ENCODE measurements around the gene C19orf81. TPM values are rescaled to one million over a fixed set of nuclear protein-coding genes. Genes with fewer than 3 reads are reported as not detected.

The C19orf81 gene
- total RNA-seq, 1 donor from 2014 or later = not detected

DNA sequence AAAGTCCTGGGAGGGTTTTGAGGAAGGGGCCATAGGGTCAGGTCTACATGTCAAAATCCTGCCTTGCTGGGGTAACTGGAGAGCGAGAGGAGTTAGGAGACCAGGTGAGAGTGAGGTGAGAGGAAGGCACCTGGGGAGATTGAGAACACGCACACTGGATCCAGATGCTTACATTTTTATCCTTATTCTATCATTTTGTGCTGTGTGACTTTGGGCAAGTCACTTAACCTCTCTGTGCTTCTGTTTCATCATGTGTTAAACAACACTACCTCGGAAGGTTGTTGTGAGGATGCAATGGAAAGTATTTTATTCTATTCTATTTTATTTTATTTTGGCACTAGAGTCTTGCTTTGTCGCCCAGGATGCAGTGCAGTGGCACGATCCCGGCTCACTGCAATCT, 3.5 kb downstream of the C19orf81 start:
- peaks cover 1% of the 10 kb centered on the region for H3K4me1 ChIP-seq (ENCODE audit: insufficient read depth, low read length)
- TF ChIP-seq, protein P1, sequence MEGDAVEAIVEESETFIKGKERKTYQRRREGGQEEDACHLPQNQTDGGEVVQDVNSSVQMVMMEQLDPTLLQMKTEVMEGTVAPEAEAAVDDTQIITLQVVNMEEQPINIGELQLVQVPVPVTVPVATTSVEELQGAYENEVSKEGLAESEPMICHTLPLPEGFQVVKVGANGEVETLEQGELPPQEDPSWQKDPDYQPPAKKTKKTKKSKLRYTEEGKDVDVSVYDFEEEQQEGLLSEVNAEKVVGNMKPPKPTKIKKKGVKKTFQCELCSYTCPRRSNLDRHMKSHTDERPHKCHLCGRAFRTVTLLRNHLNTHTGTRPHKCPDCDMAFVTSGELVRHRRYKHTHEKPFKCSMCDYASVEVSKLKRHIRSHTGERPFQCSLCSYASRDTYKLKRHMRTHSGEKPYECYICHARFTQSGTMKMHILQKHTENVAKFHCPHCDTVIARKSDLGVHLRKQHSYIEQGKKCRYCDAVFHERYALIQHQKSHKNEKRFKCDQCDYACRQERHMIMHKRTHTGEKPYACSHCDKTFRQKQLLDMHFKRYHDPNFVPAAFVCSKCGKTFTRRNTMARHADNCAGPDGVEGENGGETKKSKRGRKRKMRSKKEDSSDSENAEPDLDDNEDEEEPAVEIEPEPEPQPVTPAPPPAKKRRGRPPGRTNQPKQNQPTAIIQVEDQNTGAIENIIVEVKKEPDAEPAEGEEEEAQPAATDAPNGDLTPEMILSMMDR (IDR thresholded peaks at IDR 0.05; ENCODE audit: insufficient read depth, low read depth, low read length) = no peak
- TF ChIP-seq EZH2 (IDR thresholded peaks at IDR 0.05; ENCODE audit: insufficient read depth, low read length) = no peak
- H3K36me3 Mint-ChIP-seq (ENCODE audit: low read depth, unreplicated experiment) = no peaks in the 10 kb centered on the region
- no peak overlapping the region for H3K27ac ChIP-seq (ENCODE audit: low read depth, low read length)
- no peak overlapping the region for H3K4me3 ChIP-seq (ENCODE audit: insufficient read depth, low read depth, low read length)
- no peaks in the 10 kb centered on the region for H4K20me1 ChIP-seq (ENCODE audit: insufficient read depth, low read length)
- no peaks in the 10 kb centered on the region for H3K4me1 Mint-ChIP-seq (ENCODE audit: low read depth, unreplicated experiment)
- no peaks in the 10 kb centered on the region for H3K79me2 ChIP-seq (ENCODE audit: insufficient read depth, low read length)
- no peaks in the 10 kb centered on the region for H3K9me3 ChIP-seq (ENCODE audit: insufficient read depth, low read depth, low read length)
- no peak overlapping the region for H3K27ac Mint-ChIP-seq (ENCODE audit: unreplicated experiment)
- peaks cover 31% of the 10 kb centered on the region for H3K9me3 Mint-ChIP-seq (ENCODE audit: unreplicated experiment)
- H3K36me3 ChIP-seq (ENCODE audit: insufficient read depth, low read length) = no peaks in the 10 kb centered on the region
- no peaks in the 10 kb centered on the region for H3K27me3 ChIP-seq (ENCODE audit: insufficient read depth, low read length)
- no peaks in the 10 kb centered on the region for H3K27me3 Mint-ChIP-seq (ENCODE audit: low read depth, unreplicated experiment)
- H3K9ac ChIP-seq (ENCODE audit: low read length) = no peak overlapping the region
- no peak overlapping the region for H3K4me3 Mint-ChIP-seq (ENCODE audit: unreplicated experiment)
- FAIRE-seq (no peak), DNase-seq (ENCODE audit: low read depth) (no peak)
- no peak overlapping the region for H3K4me2 ChIP-seq (ENCODE audit: low read length)
- H2AFZ ChIP-seq (ENCODE audit: low read depth, low read length) = no peak overlapping the region

DNA sequence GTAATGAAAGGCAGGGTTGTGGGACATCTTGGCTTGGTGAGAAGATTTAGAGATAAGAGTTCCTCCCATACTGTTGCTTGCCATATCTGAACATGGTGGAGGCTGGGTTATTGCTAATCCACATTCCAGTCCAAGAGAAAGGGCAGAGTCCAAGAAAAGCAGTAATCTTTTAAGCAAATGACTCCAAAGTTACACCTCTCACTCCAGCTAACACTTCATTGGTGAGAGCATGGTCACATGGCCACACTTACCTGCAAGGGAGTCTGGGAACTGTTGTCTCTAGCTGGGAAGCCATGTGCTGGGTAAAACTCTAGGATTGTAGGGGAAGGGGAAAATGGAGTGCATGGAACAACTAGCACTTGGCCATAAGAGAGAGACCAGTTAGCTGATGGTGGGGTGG, 5.6 kb downstream of the C19orf81 start:
- H3K9me3 ChIP-seq (ENCODE audit: insufficient read depth, low read depth, low read length) = no peaks in the 10 kb centered on the region
- H3K27me3 ChIP-seq (ENCODE audit: insufficient read depth, low read length) = no peaks in the 10 kb centered on the region
- Mint-ChIP-seq H3K4me1 (ENCODE audit: low read depth, unreplicated experiment) (no peaks in the 10 kb centered on the region), H3K27ac (ENCODE audit: unreplicated experiment) (no peak overlapping the region), H3K4me3 (ENCODE audit: unreplicated experiment) (no peak overlapping the region), H3K27me3 (ENCODE audit: low read depth, unreplicated experiment) (no peaks in the 10 kb centered on the region), H3K36me3 (ENCODE audit: low read depth, unreplicated experiment) (no peaks in the 10 kb centered on the region), H3K9me3 (ENCODE audit: unreplicated experiment) (peaks cover 26% of the 10 kb centered on the region)
- H3K36me3 ChIP-seq (ENCODE audit: insufficient read depth, low read length) = no peaks in the 10 kb centered on the region
- H3K9ac ChIP-seq (ENCODE audit: low read length) = no peak overlapping the region
- no peak overlapping the region for H3K4me3 ChIP-seq (ENCODE audit: insufficient read depth, low read depth, low read length)
- TF ChIP-seq EZH2 (IDR thresholded peaks at IDR 0.05; ENCODE audit: insufficient read depth, low read length) = no peak
- TF ChIP-seq, protein P1 (IDR thresholded peaks at IDR 0.05; ENCODE audit: insufficient read depth, low read depth, low read length) = no peak
- peaks cover 3% of the 10 kb centered on the region for H3K4me1 ChIP-seq (ENCODE audit: insufficient read depth, low read length)
- H3K27ac ChIP-seq (ENCODE audit: low read depth, low read length) = no peak overlapping the region
- DNase-seq (ENCODE audit: low read depth) (no peak), FAIRE-seq (no peak)
- H3K4me2 ChIP-seq (ENCODE audit: low read length) = no peak overlapping the region
- no peaks in the 10 kb centered on the region for H3K79me2 ChIP-seq (ENCODE audit: insufficient read depth, low read length)
- no peak overlapping the region for H2AFZ ChIP-seq (ENCODE audit: low read depth, low read length)
- no peaks in the 10 kb centered on the region for H4K20me1 ChIP-seq (ENCODE audit: insufficient read depth, low read length)

DNA sequence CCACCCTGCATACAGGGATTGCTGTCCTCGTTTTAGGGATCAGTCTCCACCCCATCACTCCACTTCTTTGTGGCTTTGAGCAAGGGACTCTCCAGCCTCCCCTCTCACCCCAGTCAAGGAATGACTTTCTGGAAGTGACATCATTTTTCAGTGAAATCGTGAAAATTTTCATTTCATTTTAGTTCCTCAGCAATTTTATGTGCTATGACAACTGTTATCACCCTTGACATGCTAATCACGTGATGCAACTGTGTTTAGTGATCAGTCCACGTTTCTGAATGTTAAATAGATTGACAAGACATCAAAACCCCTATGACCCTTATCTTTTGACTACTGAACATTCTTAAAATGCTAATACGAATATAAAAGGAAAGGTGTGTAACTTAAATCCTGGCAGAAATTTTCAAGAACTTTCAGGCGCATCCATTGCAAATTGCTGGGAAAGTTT, 8.0 kb downstream of the C19orf81 start:
- Mint-ChIP-seq H3K9me3 (ENCODE audit: unreplicated experiment) (peaks cover 30% of the 10 kb centered on the region), H3K27me3 (ENCODE audit: low read depth, unreplicated experiment) (no peaks in the 10 kb centered on the region), H3K4me3 (ENCODE audit: unreplicated experiment) (no peak overlapping the region), H3K4me1 (ENCODE audit: low read depth, unreplicated experiment) (no peaks in the 10 kb centered on the region), H3K36me3 (ENCODE audit: low read depth, unreplicated experiment) (no peaks in the 10 kb centered on the region), H3K27ac (ENCODE audit: unreplicated experiment) (no peak overlapping the region)
- Histone ChIP-seq H2AFZ (ENCODE audit: low read depth, low read length) (no peak overlapping the region), H4K20me1 (ENCODE audit: insufficient read depth, low read length) (no peaks in the 10 kb centered on the region), H3K4me2 (ENCODE audit: low read length) (no peak overlapping the region), H3K4me3 (ENCODE audit: insufficient read depth, low read depth, low read length) (no peak overlapping the region), H3K36me3 (ENCODE audit: insufficient read depth, low read length) (no peaks in the 10 kb centered on the region), H3K27me3 (ENCODE audit: insufficient read depth, low read length) (no peaks in the 10 kb centered on the region), H3K9ac (ENCODE audit: low read length) (no peak overlapping the region), H3K4me1 (ENCODE audit: insufficient read depth, low read length) (peaks cover 3% of the 10 kb centered on the region), H3K9me3 (ENCODE audit: insufficient read depth, low read depth, low read length) (no peaks in the 10 kb centered on the region), H3K79me2 (ENCODE audit: insufficient read depth, low read length) (no peaks in the 10 kb centered on the region), H3K27ac (ENCODE audit: low read depth, low read length) (no peak overlapping the region)
- FAIRE-seq (no peak), DNase-seq (ENCODE audit: low read depth) (no peak)
- TF ChIP-seq, protein P1 (IDR thresholded peaks at IDR 0.05; ENCODE audit: insufficient read depth, low read depth, low read length) = no peak
- TF ChIP-seq EZH2 (IDR thresholded peaks at IDR 0.05; ENCODE audit: insufficient read depth, low read length) = no peak
